ENCODE data around the gene NCOR2. TPM values are rescaled to one million over a fixed set of nuclear protein-coding genes. Genes with fewer than 3 reads are reported as not detected.

NCOR2 gene
- total RNA-seq, 1 experiment from 2014 or later: 325 TPM

GRCh38 chr12:124551268-124552144 lies 15.9 kb downstream of the NCOR2 start:
- no peak for DNase-seq
- Mint-ChIP-seq H3K27me3 (ENCODE audit: unreplicated experiment) (no peaks in the 10 kb centered on the region), H3K36me3 (ENCODE audit: insufficient read depth, unreplicated experiment) (peaks cover 38% of the 10 kb centered on the region), H3K4me1 (ENCODE audit: low read depth, unreplicated experiment) (peaks cover 38% of the 10 kb centered on the region), H3K27ac (ENCODE audit: unreplicated experiment) (peak overlapping the region; percentile 40), H3K4me3 (ENCODE audit: low read depth, unreplicated experiment) (no peak overlapping the region), H3K9me3 (ENCODE audit: low read depth, unreplicated experiment) (no peaks in the 10 kb centered on the region)
- intact Hi-C loops (cut with micrococcal nuclease; ENCODE audit: unreplicated experiment): no loop called here
- TF ChIP-seq, protein P1, sequence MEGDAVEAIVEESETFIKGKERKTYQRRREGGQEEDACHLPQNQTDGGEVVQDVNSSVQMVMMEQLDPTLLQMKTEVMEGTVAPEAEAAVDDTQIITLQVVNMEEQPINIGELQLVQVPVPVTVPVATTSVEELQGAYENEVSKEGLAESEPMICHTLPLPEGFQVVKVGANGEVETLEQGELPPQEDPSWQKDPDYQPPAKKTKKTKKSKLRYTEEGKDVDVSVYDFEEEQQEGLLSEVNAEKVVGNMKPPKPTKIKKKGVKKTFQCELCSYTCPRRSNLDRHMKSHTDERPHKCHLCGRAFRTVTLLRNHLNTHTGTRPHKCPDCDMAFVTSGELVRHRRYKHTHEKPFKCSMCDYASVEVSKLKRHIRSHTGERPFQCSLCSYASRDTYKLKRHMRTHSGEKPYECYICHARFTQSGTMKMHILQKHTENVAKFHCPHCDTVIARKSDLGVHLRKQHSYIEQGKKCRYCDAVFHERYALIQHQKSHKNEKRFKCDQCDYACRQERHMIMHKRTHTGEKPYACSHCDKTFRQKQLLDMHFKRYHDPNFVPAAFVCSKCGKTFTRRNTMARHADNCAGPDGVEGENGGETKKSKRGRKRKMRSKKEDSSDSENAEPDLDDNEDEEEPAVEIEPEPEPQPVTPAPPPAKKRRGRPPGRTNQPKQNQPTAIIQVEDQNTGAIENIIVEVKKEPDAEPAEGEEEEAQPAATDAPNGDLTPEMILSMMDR (IDR thresholded peaks at IDR 0.05; ENCODE audit: unreplicated experiment): no peak
- CTCF ChIA-PET: interaction anchor here (0.6 to 1.7 kb wide), 3 partner anchors 15 to 1013 kb away, joined by 4 to 5 read pairs (median 4); no protein-coding TSS in a partner anchor
- no TSS peak for BruUV-seq (replicated peaks)

- DNase-seq: no peak
- no TSS peak for BruUV-seq (replicated peaks)
- intact Hi-C loops (cut with micrococcal nuclease; ENCODE audit: unreplicated experiment): no loop called here
- Mint-ChIP-seq H3K27me3 (ENCODE audit: unreplicated experiment) (no peaks in the 10 kb centered on the region), H3K4me1 (ENCODE audit: low read depth, unreplicated experiment) (peaks cover 38% of the 10 kb centered on the region), H3K27ac (ENCODE audit: unreplicated experiment) (no peak overlapping the region), H3K9me3 (ENCODE audit: low read depth, unreplicated experiment) (no peaks in the 10 kb centered on the region), H3K36me3 (ENCODE audit: insufficient read depth, unreplicated experiment) (peaks cover 40% of the 10 kb centered on the region), H3K4me3 (ENCODE audit: low read depth, unreplicated experiment) (no peak overlapping the region)
- TF ChIP-seq, protein P1 (IDR thresholded peaks at IDR 0.05; ENCODE audit: unreplicated experiment): no peak
- CTCF ChIA-PET: interaction anchor here (0.6 to 1.7 kb wide), 3 partner anchors 16 to 1012 kb away, joined by 4 to 5 read pairs (median 4); no protein-coding TSS in a partner anchor
Observed at GRCh38 chr12:124550123-124551089, 17.0 kb downstream of the NCOR2 start.

GRCh38 chr12:124549629-124550028 lies 17.8 kb downstream of the NCOR2 start:
- TF ChIP-seq, protein P1 (IDR thresholded peaks at IDR 0.05; ENCODE audit: unreplicated experiment): no peak
- intact Hi-C loops (cut with micrococcal nuclease; ENCODE audit: unreplicated experiment): no loop called here
- DNase-seq: no peak
- Mint-ChIP-seq H3K36me3 (ENCODE audit: insufficient read depth, unreplicated experiment) (peaks cover 35% of the 10 kb centered on the region), H3K9me3 (ENCODE audit: low read depth, unreplicated experiment) (no peaks in the 10 kb centered on the region), H3K27ac (ENCODE audit: unreplicated experiment) (no peak overlapping the region), H3K4me1 (ENCODE audit: low read depth, unreplicated experiment) (peaks cover 38% of the 10 kb centered on the region), H3K4me3 (ENCODE audit: low read depth, unreplicated experiment) (no peak overlapping the region), H3K27me3 (ENCODE audit: unreplicated experiment) (no peaks in the 10 kb centered on the region)
- no TSS peak for BruUV-seq (replicated peaks)
- CTCF ChIA-PET: no interaction called here

DNA sequence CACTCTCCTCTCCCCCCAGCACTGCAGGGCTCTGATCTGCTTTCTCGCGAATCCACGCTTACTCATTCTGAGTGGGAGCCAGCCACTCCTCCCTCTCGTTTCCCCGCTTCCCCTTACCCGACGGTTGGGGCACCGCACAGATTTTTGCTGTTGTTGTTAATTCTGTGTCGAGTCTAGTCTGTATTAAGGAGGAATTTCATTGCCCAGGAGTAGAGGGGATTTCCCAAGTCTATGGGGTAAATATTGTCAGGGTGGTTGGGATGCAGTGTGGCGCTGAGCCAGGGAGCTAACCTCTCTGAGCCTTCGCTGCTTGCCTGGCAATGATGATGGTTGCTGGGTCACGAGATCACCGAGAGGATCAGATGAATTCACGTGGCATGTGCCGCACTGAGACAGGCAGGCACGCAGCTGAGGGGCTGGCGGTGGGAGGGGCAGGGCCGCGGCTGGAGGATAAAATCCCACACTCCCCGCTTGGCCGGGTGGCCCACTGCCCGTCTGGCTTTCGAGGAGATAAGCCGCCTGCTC lies 18.5 kb downstream of the NCOR2 start:
- intact Hi-C loops (cut with micrococcal nuclease; ENCODE audit: unreplicated experiment): no loop called here
- BruUV-seq (replicated peaks): no TSS peak
- Mint-ChIP-seq H3K4me1 (ENCODE audit: low read depth, unreplicated experiment) (peaks cover 38% of the 10 kb centered on the region), H3K27me3 (ENCODE audit: unreplicated experiment) (no peaks in the 10 kb centered on the region), H3K27ac (ENCODE audit: unreplicated experiment) (no peak overlapping the region), H3K36me3 (ENCODE audit: insufficient read depth, unreplicated experiment) (peaks cover 31% of the 10 kb centered on the region), H3K4me3 (ENCODE audit: low read depth, unreplicated experiment) (no peak overlapping the region), H3K9me3 (ENCODE audit: low read depth, unreplicated experiment) (no peaks in the 10 kb centered on the region)
- TF ChIP-seq, protein P1 (IDR thresholded peaks at IDR 0.05; ENCODE audit: unreplicated experiment): no peak
- DNase-seq: no peak
- CTCF ChIA-PET: no interaction called here

Data from Calu3 (cell line).